ENCODE results near the gene COL26A1.

The COL26A1 gene

DNA sequence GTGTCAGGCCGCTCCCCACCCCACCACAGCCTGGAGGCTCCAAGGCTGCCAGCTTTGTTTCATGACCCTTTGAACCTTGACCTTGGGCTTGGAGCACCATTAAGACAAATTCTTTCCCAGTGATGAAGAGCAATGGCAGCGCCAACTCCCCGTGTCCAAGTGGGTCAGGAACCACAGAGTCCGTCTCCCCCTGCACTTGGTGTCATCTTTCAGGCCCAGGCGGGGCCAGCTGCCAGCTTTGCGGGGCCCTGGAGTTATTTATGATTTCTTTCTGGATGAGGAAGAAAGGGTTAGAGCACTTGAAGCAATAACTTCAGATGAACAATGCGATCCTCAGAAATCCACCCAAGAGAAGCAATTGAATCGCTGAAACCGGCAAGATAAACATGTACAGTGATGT, 155.7 kb downstream of the COL26A1 start:
- TF ChIP-seq, protein P1, sequence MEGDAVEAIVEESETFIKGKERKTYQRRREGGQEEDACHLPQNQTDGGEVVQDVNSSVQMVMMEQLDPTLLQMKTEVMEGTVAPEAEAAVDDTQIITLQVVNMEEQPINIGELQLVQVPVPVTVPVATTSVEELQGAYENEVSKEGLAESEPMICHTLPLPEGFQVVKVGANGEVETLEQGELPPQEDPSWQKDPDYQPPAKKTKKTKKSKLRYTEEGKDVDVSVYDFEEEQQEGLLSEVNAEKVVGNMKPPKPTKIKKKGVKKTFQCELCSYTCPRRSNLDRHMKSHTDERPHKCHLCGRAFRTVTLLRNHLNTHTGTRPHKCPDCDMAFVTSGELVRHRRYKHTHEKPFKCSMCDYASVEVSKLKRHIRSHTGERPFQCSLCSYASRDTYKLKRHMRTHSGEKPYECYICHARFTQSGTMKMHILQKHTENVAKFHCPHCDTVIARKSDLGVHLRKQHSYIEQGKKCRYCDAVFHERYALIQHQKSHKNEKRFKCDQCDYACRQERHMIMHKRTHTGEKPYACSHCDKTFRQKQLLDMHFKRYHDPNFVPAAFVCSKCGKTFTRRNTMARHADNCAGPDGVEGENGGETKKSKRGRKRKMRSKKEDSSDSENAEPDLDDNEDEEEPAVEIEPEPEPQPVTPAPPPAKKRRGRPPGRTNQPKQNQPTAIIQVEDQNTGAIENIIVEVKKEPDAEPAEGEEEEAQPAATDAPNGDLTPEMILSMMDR (IDR thresholded peaks at IDR 0.05; ENCODE audit: low read depth, low read length): no peak
- DNase-seq: no peak
- Histone ChIP-seq H3K36me3 (no peaks in the 10 kb centered on the region), H3K9me3 (ENCODE audit: severe bottlenecking) (no peaks in the 10 kb centered on the region), H3K27ac (no peak overlapping the region), H3K27me3 (ENCODE audit: insufficient read depth, low read depth, severe bottlenecking) (no peaks in the 10 kb centered on the region), H3K4me3 (ENCODE audit: low read depth, low read length) (no peak overlapping the region)

DNA sequence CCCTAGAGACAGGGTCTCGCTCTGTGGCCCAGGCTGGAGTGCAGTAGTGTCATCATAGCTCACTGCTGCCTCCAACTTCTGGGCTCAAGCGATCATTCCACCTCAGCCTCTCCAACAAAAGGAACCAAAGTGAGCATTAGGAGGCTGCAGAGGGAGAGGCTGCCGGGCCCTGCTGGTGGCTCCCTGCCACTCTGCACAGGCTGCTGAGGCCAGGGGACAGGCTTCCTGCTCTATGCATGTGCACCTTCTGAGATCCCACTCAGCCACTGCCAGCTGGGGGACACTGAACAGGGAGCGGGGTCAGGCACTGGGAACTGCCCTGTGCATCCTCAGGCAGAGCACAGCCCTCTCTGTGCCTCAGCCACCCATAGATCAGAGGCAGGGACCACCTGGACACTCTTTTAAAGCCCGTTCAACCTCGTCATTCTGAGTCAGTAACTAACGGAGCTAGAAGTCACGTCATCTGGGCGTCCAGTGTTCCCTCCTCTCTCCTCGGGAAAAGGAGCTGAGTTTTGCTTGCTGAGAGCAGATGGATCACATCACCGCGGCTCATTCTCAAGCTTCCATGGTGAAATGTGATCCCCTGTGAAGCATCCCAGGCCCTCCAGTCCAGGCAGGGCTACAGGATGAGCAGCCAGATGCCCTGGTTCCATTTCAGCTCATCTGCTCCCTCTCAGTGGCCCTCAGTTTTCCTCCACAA, 156.8 kb downstream of the COL26A1 start:
- no peak overlapping the region for H3K4me3 ChIP-seq (ENCODE audit: low read depth, low read length)
- no peak overlapping the region for H3K27ac ChIP-seq
- DNase-seq: no peak
- H3K27me3 ChIP-seq (ENCODE audit: insufficient read depth, low read depth, severe bottlenecking): no peaks in the 10 kb centered on the region
- H3K36me3 ChIP-seq: no peaks in the 10 kb centered on the region
- TF ChIP-seq, protein P1 (IDR thresholded peaks at IDR 0.05; ENCODE audit: low read depth, low read length): no peak
- H3K9me3 ChIP-seq (ENCODE audit: severe bottlenecking): no peaks in the 10 kb centered on the region

DNA sequence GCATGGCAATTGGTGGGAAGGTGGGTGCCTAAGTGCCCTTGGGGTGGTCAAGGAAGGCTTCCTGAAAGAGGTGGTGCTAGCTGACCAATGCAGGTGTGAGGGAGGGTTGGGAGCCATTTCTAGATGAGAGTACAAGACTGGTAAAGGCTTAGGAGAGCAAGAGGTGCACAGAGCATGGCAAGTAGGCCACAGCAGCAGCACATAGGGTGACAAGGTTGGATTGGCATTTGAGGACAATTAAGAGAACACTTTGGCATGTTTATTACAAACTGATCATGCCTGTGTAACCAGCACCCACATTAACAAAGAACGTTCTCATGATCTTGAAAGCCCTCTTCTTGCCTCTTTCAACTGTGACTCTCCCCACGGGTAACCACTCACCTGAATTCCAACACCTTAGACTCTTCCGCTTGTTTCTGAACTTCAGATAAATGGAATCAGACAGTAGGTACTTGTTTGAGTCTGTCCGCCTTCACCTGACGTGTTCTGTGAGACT, 158.8 kb downstream of the COL26A1 start:
- Histone ChIP-seq H3K9me3 (ENCODE audit: severe bottlenecking) (no peaks in the 10 kb centered on the region), H3K4me3 (ENCODE audit: low read depth, low read length) (no peak overlapping the region), H3K27ac (no peak overlapping the region), H3K36me3 (no peaks in the 10 kb centered on the region), H3K27me3 (ENCODE audit: insufficient read depth, low read depth, severe bottlenecking) (no peaks in the 10 kb centered on the region)
- DNase-seq: no peak
- TF ChIP-seq, protein P1 (IDR thresholded peaks at IDR 0.05; ENCODE audit: low read depth, low read length): no peak

DNA sequence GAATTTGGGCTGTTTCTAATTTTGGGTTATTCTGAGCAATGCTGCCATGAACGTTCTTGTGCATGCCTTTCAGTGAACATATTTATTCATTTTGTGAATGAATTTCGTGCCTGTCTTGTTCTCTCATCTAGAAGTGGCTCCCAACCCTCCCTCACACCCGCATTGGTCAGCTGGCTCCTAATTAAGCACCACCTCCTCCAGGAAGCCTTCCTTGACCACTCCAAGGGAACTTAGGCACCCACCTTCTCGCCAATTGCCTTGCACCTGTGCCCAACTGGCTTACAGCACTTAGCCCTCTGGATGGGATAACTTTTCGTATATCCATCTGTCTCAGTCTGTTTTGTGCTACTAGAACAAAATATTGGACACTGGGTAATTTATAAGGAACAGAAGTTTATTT, 159.3 kb downstream of the COL26A1 start:
- H3K4me3 ChIP-seq (ENCODE audit: low read depth, low read length): no peak overlapping the region
- H3K27me3 ChIP-seq (ENCODE audit: insufficient read depth, low read depth, severe bottlenecking): no peaks in the 10 kb centered on the region
- H3K27ac ChIP-seq: no peak overlapping the region
- no peak for DNase-seq
- TF ChIP-seq, protein P1 (IDR thresholded peaks at IDR 0.05; ENCODE audit: low read depth, low read length): no peak
- H3K9me3 ChIP-seq (ENCODE audit: severe bottlenecking): no peaks in the 10 kb centered on the region
- no peaks in the 10 kb centered on the region for H3K36me3 ChIP-seq

DNA sequence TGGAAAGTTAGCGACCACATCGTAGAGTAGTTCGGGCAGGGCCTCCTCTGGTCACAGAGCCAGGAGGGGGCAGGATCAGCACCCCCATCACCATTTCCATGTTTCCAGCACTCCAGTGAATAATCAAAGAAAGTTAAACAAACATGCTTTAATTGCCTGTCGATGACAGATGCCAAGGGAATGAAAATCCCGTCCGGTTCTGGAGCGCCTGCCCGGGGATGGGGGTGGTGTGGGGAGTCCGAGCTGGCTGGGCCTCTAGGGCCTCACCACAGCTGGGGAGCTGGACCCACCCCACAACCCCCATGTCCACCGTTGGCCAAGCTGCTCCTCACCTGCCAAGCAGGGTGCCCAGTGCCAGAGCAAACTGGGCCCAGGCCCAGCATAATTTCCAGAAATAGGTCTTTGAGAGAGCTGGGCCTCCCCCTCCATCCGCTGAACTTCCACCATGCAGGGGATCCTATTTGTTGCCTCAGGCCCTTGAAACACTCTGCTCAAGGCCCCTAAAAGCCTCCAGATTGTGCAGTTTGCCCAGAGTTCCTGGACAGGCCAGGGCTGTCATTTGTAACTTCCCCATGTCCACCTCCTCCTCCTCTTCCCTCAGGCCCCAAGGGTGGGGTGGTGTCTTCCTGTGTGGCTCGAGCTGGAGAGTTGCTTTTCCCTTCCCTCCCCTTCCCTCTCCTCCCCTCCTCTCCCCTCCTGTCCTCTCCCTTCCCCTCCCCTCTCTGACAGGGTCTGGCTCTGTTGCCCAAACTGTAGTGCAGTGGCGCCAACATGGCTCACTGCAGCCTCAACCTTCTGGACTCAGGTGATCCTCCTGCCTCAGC, 165.4 kb downstream of the COL26A1 start:
- Histone ChIP-seq H3K27me3 (ENCODE audit: insufficient read depth, low read depth, severe bottlenecking) (no peaks in the 10 kb centered on the region), H3K9me3 (ENCODE audit: severe bottlenecking) (no peaks in the 10 kb centered on the region), H3K36me3 (no peaks in the 10 kb centered on the region), H3K27ac (no peak overlapping the region), H3K4me3 (ENCODE audit: low read depth, low read length) (no peak overlapping the region)
- no peak for DNase-seq
- TF ChIP-seq, protein P1 (IDR thresholded peaks at IDR 0.05; ENCODE audit: low read depth, low read length): no peak

Measured in WERI-Rb-1 (cell line).